ENCODE data around the gene TAS1R1. TPM values are rescaled to one million over a fixed set of nuclear protein-coding genes. Genes with fewer than 3 reads are reported as not detected.

TAS1R1 gene
- total and polyA plus RNA-seq, 9 of the 15 experiments (the other 6 are each of a cell fraction or from before 2014, with no cell fraction given): 0.06 TPM; not detected in 8

GRCh38 chr1:6614929-6615785 is 60.0 kb downstream of the TAS1R1 start:
- intact Hi-C loops (cut with micrococcal nuclease): no loop called here
- in situ Hi-C loops (cut with MboI): no loop called here
- POLR2A ChIA-PET: interaction anchor here (0.6 to 1.7 kb wide), 12 partner anchors 9 to 63 kb away, joined by 3 to 11 read pairs (median 4); partner anchors contain the start of genes NOL9, TAS1R1 and THAP3
- CTCF ChIA-PET (ENCODE audit: low intra/inter-chr PET ratio): no interaction called here
- no TSS peak for BruUV-seq (replicated peaks)
- peaks cover 40% of the 10 kb centered on the region; the same call in 2 of the 3 replicates for H3K36me3 ChIP-seq (ENCODE audit: control insufficient read depth, insufficient read depth, low read length)
- peaks cover 19% of the 10 kb centered on the region for H4K20me1 ChIP-seq (replicated peaks; ENCODE audit: control insufficient read depth, insufficient read depth, low read length)
- H3K9ac ChIP-seq (ENCODE audit: insufficient read depth in 1 of 2, low read depth in 2 of 2, low read length in 2 of 2): peak overlapping the region; percentile 73 to 97
- FAIRE-seq: no peak
- peak overlapping the region; percentile 97 for H3K4me3 ChIP-seq
- no peaks in the 10 kb centered on the region for H3K27me3 ChIP-seq (ENCODE audit: control insufficient read depth in 2 of 2, insufficient read depth in 2 of 2, low read length in 2 of 2)
- 1% methylated on average over 50 of the region's 82 CpGs for WGBS (ENCODE audit: insufficient coverage, low coverage, missing lambda C conversion rate)
- H2AFZ ChIP-seq (ENCODE audit: low read depth, low read length): no peak overlapping the region
- DNase-seq (ENCODE audit: extremely low read depth in 1 of 4, low spot score in 3 of 4): peak in 1 of 4 experiments; percentile 41
- H3K4me2 ChIP-seq (ENCODE audit: insufficient read depth, low read length): peak overlapping the region; percentile 83
- peaks cover 79% of the 10 kb centered on the region for H3K79me2 ChIP-seq (ENCODE audit: control insufficient read depth, insufficient read depth, low read length)
- no peaks in the 10 kb centered on the region for H3K9me3 ChIP-seq (replicated peaks; ENCODE audit: control insufficient read depth, insufficient read depth, low read depth, low read length)
- peaks cover 14 to 39% of the 10 kb centered on the region in 2 experiments for H3K4me1 ChIP-seq (replicated peaks in 1 of 2; ENCODE audit: control insufficient read depth in 2 of 2, insufficient read depth in 2 of 2, low read length in 2 of 2)
- ATAC-seq: no peak
- H3K27ac ChIP-seq (ENCODE audit: extremely low read depth, low read depth, low read length): peak overlapping the region; percentile 93
- H3K9me1 ChIP-seq (ENCODE audit: control insufficient read depth, insufficient read depth, low read length): peaks cover 3% of the 10 kb centered on the region
- no peak for TF ChIP-seq ID3 (CRISPR knock-in tag; IDR thresholded peaks at IDR 0.05)
- no peak for TF ChIP-seq ID3 (tag; IDR thresholded peaks at IDR 0.05)
- 0 out of 2 replicates have a peak, but pooled peaks have one; percentile 55 for TF ChIP-seq GATAD2A (IDR thresholded peaks at IDR 0.05)
- no peak for TF ChIP-seq ATF7 (IDR thresholded peaks at IDR 0.05)
- peak; percentile 50; the same call in 1 of the 2 replicates for TF ChIP-seq SAFB (IDR thresholded peaks at IDR 0.05; ENCODE audit: borderline replicate concordance, low read depth, low read length)
- TF ChIP-seq VEZF1 (CRISPR knock-in tag; IDR thresholded peaks at IDR 0.05): peak; percentile 68
- no peak for TF ChIP-seq CEBPZ (IDR thresholded peaks at IDR 0.05; ENCODE audit: borderline replicate concordance, low read depth, low read length)
- peak; percentile 62 for TF ChIP-seq CHD1 (IDR thresholded peaks at IDR 0.05; ENCODE audit: low read length)
- no peak for TF ChIP-seq ZNF12 (CRISPR knock-in tag; IDR thresholded peaks at IDR 0.05)
- TF ChIP-seq AFF4 (CRISPR knock-in tag; IDR thresholded peaks at IDR 0.05): no peak
- no peak for TF ChIP-seq NFYB (IDR thresholded peaks at IDR 0.05; ENCODE audit: extremely low read depth, insufficient read length)
